Peyer's patch (tissue), 4 donors: ENCODE data around the gene PFN3. TPM values are rescaled to one million over a fixed set of nuclear protein-coding genes. Genes with fewer than 3 reads are reported as not detected.
A peak's percentile ranks its signal among the peaks of the same experiment; 100 is the strongest.

Experiments
- DNase-seq, 3 donors: peaks; one replicate each; pipeline ENCODE4 v3.0.0-alpha.2; 2017 to 2019
- H3K27ac ChIP-seq, 4 donors: fragments of 200-600 bp; sonication (generic); one replicate each; pipeline ENCODE4 v1.5.1; 2016 to 2019
- H3K27me3 ChIP-seq, 2 donors: fragments of 200-600 bp; sonication (generic); one replicate each; pipeline ENCODE4 v1.5.1; 2019
- H3K36me3 ChIP-seq, 3 donors: fragments of 200-600 bp; sonication (generic); one replicate each; pipeline ENCODE4 v1.5.1; 2016 to 2019
- H3K4me1 ChIP-seq, 4 donors: fragments of 200-600 bp; sonication (generic); one replicate each; pipeline ENCODE4 v1.5.1; 2016 to 2019
- H3K4me3 ChIP-seq, 4 donors: fragments of 200-600 bp; sonication (generic); 1 replicate in 3 of 4; 2 replicates in 1 of 4; pipeline ENCODE4 v1.5.1; 2016 to 2019; ENCODE audit warnings: mild to moderate bottlenecking in 1 of 4
- H3K9me3 ChIP-seq, 4 donors: fragments of 200-600 bp; sonication (generic); one replicate each; pipeline ENCODE4 v1.5.1; 2016 to 2019; ENCODE audit warnings: mild to moderate bottlenecking in 1 of 4
- POLR2A ChIP-seq, 2 donors: fragments of 450-650 bp; IDR thresholded peaks; one replicate each; pipeline ENCODE4 v1.5.1; 2017; ENCODE audit warnings: antibody characterized with exemption in 2 of 2, mild to moderate bottlenecking in 2 of 2, moderate library complexity in 2 of 2
- total RNA-seq, 4 donors: library from RNA; depleted of rRNA; stranded (reverse); fragments of >200 nt; gene quantifications; one replicate each; pipeline ENCODE4 v1.1.0, GENCODE V29; 2016
- TF ChIP-seq, protein P1 (sequence below), 6 experiments: fragments of 450-650 bp in 4 of 6; fragments of 200-600 bp in 2 of 6; sonication (generic) in 1 of 6; IDR thresholded peaks; one replicate each; pipeline ENCODE4 v1.5.1; 2017 to 2019; ENCODE audit warnings: antibody characterized with exemption in 6 of 6, mild to moderate bottlenecking in 3 of 6, moderate library complexity in 1 of 6

The PFN3 gene
- total RNA-seq, 4 donors from 2014 or later: not detected

DNA sequence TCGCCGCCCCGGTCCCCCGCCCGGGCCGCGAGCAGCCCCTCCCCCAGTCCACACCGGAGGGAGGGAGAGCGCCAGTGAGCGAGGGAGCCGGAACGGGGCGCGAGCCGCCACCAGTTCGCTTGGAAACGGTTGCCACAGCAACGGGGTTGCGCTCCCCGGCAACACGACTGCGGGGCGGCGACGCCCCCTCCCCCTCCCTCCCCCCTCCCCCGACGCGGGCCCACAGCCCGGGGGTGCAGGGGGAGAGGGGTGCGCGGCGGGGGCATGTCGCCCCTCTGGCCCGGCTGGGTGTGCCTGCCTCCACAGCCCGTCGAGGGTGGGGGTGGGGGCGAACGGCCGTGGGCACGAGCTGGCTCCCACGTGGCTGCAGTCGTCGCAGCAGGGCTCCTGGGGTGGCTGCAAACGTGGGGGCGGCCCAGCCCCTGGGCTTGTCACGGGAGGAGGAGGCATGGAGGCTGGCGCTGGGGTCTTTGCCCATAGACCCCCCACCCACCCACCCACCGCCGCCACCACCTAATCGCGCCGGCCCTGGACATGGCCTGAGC lies 46.7 kb upstream of the PFN3 start:
- H3K4me1 ChIP-seq: peaks cover 4 to 23% (median 18%) of the 10 kb centered on the region in 4 donors
- peak overlapping the region; percentile 48 to 87 (median 76) for H3K4me3 ChIP-seq
- H3K27me3 ChIP-seq: no peaks in the 10 kb centered on the region
- H3K27ac ChIP-seq: peak overlapping the region; percentile 40 to 83 (median 58)
- H3K36me3 ChIP-seq: peaks cover 0 to 4% (median 0%) of the 10 kb centered on the region in 3 donors
- peak in 2 of 3 donors; percentile 66 to 77 for DNase-seq
- H3K9me3 ChIP-seq: no peaks in the 10 kb centered on the region
- no peak for TF ChIP-seq POLR2A (IDR thresholded peaks at IDR 0.05)
- TF ChIP-seq, protein P1, sequence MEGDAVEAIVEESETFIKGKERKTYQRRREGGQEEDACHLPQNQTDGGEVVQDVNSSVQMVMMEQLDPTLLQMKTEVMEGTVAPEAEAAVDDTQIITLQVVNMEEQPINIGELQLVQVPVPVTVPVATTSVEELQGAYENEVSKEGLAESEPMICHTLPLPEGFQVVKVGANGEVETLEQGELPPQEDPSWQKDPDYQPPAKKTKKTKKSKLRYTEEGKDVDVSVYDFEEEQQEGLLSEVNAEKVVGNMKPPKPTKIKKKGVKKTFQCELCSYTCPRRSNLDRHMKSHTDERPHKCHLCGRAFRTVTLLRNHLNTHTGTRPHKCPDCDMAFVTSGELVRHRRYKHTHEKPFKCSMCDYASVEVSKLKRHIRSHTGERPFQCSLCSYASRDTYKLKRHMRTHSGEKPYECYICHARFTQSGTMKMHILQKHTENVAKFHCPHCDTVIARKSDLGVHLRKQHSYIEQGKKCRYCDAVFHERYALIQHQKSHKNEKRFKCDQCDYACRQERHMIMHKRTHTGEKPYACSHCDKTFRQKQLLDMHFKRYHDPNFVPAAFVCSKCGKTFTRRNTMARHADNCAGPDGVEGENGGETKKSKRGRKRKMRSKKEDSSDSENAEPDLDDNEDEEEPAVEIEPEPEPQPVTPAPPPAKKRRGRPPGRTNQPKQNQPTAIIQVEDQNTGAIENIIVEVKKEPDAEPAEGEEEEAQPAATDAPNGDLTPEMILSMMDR (IDR thresholded peaks at IDR 0.05): no peak

DNA sequence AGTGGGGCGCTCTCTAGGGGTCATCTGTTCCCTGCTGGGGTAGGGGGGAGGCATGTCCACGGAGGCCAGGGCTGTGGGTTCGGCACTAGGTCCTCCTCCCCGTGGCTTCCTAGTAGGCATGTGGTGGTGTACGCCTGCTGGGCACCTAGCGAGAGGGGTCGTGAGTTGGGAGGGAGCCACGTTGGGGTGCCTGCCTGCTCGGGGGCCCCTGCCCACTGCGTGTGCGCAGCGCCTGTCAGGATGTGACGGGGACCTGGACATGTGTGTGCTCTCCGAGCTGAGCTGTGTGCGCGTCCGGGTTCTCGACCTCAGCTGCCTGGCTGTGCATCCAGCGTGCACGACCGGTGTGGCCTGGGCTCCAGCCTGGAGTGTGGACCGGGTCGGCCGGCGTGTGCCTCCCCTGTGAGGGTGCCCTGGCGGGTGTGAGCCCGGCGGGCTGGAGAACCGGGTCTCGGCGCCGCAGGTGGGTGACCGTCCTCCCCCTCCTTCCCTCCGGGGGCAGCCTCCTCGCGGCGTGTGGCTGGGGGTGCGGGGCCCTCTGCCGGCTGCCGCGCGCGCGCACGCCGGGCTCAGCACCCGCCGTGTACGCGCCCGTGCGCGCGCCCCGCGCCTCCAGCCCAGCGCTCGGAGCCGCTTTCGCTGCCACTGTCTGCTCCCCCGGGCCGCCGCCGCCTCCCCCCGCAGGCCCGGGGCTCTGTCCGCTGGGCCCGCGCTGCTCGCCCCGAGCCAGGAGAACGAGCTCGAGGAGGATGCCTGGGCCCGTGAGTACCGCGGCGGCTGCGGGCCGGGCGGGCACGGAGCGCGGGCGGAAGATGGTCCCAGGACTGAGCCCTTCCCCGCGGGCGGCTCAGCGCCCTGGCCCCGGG lies 46.0 kb upstream of the PFN3 start, which contains the start of gene PRR7:
Gene PRR7 (plus strand): TSS at position 615 of the 866 bp plus-strand sequence. CDS start 8,254 bp downstream, outside the sequence.
- Histone ChIP-seq H3K27ac (peak within 1 kb of the TSS; percentile 40 to 83 (median 58)), H3K36me3 (peaks cover 0 to 11% (median 0%) of the 10 kb centered on the region in 3 donors), H3K9me3 (no peaks in the 10 kb centered on the region), H3K27me3 (no peaks in the 10 kb centered on the region), H3K4me1 (peaks cover 4 to 23% (median 18%) of the 10 kb centered on the region in 4 donors), H3K4me3 (peak within 1 kb of the TSS; percentile 48 to 87 (median 76))
- no peak for TF ChIP-seq POLR2A (IDR thresholded peaks at IDR 0.05)
- TF ChIP-seq, protein P1 (IDR thresholded peaks at IDR 0.05): peak in 4 of 6 experiments; percentile 7 to 40 (median 29)
- peak; percentile 73 to 85 (median 75) for DNase-seq

DNA sequence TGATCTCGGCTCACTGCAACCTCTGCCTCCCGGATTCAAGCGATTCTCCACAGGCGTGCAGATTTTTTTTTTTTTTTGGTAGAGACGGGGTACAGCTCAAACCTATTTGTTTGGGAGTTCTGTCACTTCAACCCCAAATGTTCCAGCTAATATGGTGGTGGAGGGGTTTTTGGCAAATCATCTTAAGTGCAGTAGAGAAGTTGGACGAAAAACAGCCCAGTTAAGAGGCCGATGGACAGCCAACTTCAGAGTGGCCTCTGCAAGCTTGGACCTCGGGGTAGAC lies 45.4 kb upstream of the PFN3 start:
- H3K36me3 ChIP-seq: peaks cover 0 to 17% (median 0%) of the 10 kb centered on the region in 3 donors
- no peaks in the 10 kb centered on the region for H3K9me3 ChIP-seq
- H3K27ac ChIP-seq: peak overlapping the region; percentile 40 to 83 (median 58)
- H3K4me3 ChIP-seq: peak overlapping the region; percentile 48 to 87 (median 76)
- no peak for DNase-seq
- peaks cover 4 to 23% (median 18%) of the 10 kb centered on the region in 4 donors for H3K4me1 ChIP-seq
- no peaks in the 10 kb centered on the region for H3K27me3 ChIP-seq
- TF ChIP-seq, protein P1 (IDR thresholded peaks at IDR 0.05): no peak
- TF ChIP-seq POLR2A (IDR thresholded peaks at IDR 0.05): no peak

DNA sequence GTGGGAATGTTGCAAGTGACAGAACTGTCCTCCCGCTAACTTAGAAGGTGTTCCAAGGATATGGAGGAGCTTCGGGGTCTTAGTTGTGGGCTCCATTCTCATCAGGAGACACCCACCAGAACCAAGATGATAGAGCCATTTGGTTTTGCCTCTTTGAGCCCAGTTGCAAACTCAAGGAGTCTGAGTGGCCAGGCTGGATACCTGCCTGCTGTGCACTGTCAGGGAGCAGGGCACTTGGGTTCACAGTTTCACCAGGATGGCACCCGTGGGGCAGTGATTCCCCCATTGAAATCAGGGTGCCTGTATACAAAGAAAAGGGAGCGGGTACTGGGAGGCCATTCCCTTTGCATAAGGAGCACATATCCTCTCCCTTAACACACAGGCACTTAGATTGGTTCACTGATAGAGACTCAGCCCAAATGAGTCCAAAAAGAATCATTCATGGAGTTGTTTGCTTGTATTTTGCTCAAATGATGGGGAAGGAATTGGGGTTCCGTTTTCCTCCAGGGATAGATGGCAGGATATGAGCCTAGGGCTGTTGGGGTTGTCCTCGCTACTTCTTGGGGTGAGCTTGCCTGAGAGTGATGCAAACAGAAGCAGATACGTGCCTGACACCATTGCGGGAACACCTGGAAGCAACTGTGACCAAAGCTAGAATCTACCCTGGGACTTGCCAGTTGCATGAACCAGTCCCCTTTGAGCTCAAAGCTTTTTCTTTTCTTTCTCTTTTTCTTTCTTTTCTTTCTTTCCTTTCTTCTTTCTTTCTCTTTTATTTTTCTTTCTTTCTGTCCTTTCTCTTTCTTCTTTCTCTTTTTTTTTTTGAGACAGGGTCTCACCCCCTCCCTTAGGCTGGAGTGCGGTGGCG lies 44.8 kb upstream of the PFN3 start:
- Histone ChIP-seq H3K4me3 (no peak overlapping the region), H3K27ac (peak overlapping the region in 2 of 4 donors; percentile 62 to 83)
- TF ChIP-seq, protein P1 (IDR thresholded peaks at IDR 0.05): no peak
- no peak for TF ChIP-seq POLR2A (IDR thresholded peaks at IDR 0.05)

More for the DNA sequence above, 44.8 kb upstream of the PFN3 start:
- H3K4me1 ChIP-seq: peaks cover 4 to 23% (median 18%) of the 10 kb centered on the region in 4 donors
- H3K9me3 ChIP-seq: no peaks in the 10 kb centered on the region
- peaks cover 0 to 23% (median 0%) of the 10 kb centered on the region in 3 donors for H3K36me3 ChIP-seq
- DNase-seq: peak in 1 of 3 donors; percentile 30
- no peaks in the 10 kb centered on the region for H3K27me3 ChIP-seq
